Epithelial cell of esophagus (primary cell): ENCODE measurements around the gene CRAMP1.

ENCODE experiments used
- DNase-seq: peaks from one replicate; pipeline ENCODE4 v3.0.0; 2010; ENCODE audit warnings: low read depth
- H3K4me3 ChIP-seq: 2 replicates; pipeline ENCODE4 v1.5.1; 2011; ENCODE audit warnings: mild to moderate bottlenecking, low read length, control low read depth
- CTCF ChIP-seq: IDR thresholded peaks from 2 replicates; pipeline ENCODE4 v1.5.1; 2011; ENCODE audit warnings: low read depth, mild to moderate bottlenecking, low read length, control low read depth, inconsistent platforms; ENCODE audit not compliant: insufficient read depth; ENCODE audit errors: missing control alignments

Gene CRAMP1

GRCh38 chr16:1572673-1573072 is 39.5 kb upstream of the CRAMP1 start:
- DNase-seq: no peak
- H3K4me3 ChIP-seq: no peak overlapping the region

DNA sequence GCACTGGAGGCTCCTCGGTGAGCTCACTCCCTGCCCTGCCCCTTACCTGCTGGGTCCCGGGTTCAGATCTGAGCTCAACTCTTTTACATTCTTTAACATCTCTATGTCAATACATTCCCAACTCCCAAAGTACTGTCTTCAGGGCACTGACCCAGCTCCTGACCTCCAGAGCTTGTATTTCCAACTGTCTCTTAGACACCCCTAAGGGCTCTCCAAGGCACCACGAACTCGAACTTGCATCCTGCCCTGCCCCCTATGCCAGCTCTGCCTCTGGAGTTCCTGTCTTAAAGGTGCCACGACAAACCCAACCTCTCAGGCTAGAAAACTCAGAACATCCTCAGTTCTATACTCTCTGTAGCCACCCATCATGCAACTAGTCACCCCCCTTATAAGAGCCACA is 38.9 kb upstream of the CRAMP1 start:
- no peak for DNase-seq
- no peak overlapping the region for H3K4me3 ChIP-seq
- TF ChIP-seq CTCF: no peak

More at GRCh38 chr16:1572673-1573072, 39.5 kb upstream of the CRAMP1 start:
- TF ChIP-seq CTCF: no peak

DNA sequence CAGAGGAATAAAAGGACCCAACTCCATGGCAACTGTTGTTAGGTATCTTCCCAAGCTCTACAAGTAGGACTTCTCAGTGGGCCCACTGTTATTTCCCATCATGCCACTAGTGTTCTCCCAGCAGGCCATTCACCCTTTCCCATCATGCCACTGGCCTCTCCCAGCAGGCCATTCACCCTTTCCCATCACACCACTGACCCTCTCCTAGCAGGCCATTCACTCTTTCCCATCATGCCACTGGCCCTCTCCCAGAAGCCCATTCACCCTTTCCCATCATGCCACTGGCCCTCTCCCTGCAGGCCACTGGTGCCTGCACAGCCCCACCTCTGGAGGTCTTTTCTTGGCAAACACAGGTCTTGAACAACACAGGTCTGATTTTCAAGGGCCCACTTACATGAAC is 36.6 kb upstream of the CRAMP1 start:
- no peak for TF ChIP-seq CTCF
- no peak overlapping the region for H3K4me3 ChIP-seq
- DNase-seq: no peak

DNA sequence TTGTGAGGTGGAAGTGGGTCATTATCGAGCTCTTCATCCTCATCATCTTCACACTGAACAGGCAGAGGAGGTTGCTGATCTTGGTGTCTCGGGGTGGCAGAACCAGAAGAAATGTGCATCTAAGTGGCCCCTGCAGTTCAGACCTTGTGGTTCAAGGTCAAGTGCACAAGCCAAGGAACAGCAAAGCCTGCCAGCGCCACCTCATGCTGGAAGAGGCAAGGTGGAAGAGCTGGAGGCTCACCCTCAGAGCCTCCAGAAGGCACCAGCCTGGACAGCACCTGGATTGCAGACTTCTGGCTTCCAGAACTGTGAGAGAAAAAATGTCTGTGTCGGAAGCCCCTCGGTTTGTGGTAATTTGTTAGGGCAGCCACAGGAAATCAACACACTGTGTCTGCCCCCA is 32.9 kb upstream of the CRAMP1 start:
- no peak for DNase-seq
- no peak for TF ChIP-seq CTCF
- no peak overlapping the region for H3K4me3 ChIP-seq

GRCh38 chr16:1580256-1580655 is 31.9 kb upstream of the CRAMP1 start:
- DNase-seq: no peak
- H3K4me3 ChIP-seq: no peak overlapping the region
- TF ChIP-seq CTCF: no peak

DNA sequence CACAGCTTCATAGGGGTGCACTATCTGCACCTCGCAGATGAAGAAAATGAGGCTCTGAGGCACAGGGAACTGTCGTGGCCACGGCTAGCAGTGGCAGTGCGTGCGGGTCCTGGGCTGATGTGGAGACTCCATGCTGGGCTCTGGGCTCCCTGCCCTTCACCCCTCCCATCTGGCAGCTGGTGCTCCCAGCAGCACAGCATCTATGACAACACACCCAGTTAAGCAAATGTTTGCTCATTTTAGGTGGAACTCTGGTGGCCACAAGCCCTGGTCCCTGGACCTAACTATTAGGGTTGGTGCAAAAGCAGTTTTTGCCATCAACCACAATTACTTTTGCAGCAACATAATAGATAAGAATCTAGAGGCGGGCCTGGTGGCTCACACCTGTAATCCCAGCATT is 31.2 kb upstream of the CRAMP1 start:
- no peak for TF ChIP-seq CTCF
- DNase-seq: no peak
- no peak overlapping the region for H3K4me3 ChIP-seq

- no peak for DNase-seq
- no peak for TF ChIP-seq CTCF
- no peak overlapping the region for H3K4me3 ChIP-seq
Observed at GRCh38 chr16:1581804-1582203, 30.4 kb upstream of the CRAMP1 start.
